C4-2B (cell line): ENCODE results near the gene CLDN12.

Source experiments
- CTCF ChIP-seq: fragments of 450-650 bp; conservative IDR thresholded peaks from 2 replicates; pipeline ENCODE4 v1.5.1; 2017; ENCODE audit warnings: mild to moderate bottlenecking
- ZFX ChIP-seq: fragments of 450-650 bp; IDR thresholded peaks from 2 replicates; pipeline ENCODE4 v1.6.1; 2017

- TF ChIP-seq ZFX, result no peak
- TF ChIP-seq CTCF, result peak; percentile 32
Observed at GRCh38 chr7:90459888-90460287, 56.6 kb downstream of the CLDN12 start.
